HG03175 (cell line): ENCODE measurements around the gene FCGR1A.
"Not testable (repeated sequence)": the region's sequence is repeated elsewhere in the genome, so short reads cannot be mapped to it uniquely, and the experiment has no call there.

Experiments
- ATAC-seq: cut with Tn5 transposase; IDR thresholded peaks from one replicate; pipeline ENCODE4 v1.9.1; 2021; ENCODE audit warnings: mild to moderate bottlenecking, moderate library complexity; ENCODE audit not compliant: unreplicated experiment

FCGR1A gene

GRCh38 chr1:149775510-149776147, 6.9 kb upstream of the FCGR1A start:
- ATAC-seq: not testable (repeated sequence)

- not testable (repeated sequence) for ATAC-seq
Measured at GRCh38 chr1:149777084-149777483, 5.4 kb upstream of the FCGR1A start.

- ATAC-seq: not testable (repeated sequence)
Measured at GRCh38 chr1:149778313-149778712, 4.2 kb upstream of the FCGR1A start.

GRCh38 chr1:149781413-149781984, 995 bp upstream of the FCGR1A start:
- not testable (repeated sequence) for ATAC-seq

- ATAC-seq: not testable (repeated sequence)
Measured at GRCh38 chr1:149783289-149783688, 795 bp downstream of the FCGR1A start.

- ATAC-seq: not testable (repeated sequence)
Measured at GRCh38 chr1:149783868-149784267, 1.4 kb downstream of the FCGR1A start.

- ATAC-seq: not testable (repeated sequence)
Measured at GRCh38 chr1:149787688-149788451, 5.4 kb downstream of the FCGR1A start.

- peak; percentile 68 for ATAC-seq
Measured at GRCh38 chr1:149792502-149792901, 10.0 kb downstream of the FCGR1A start.

- ATAC-seq: peak; percentile 90
Measured at GRCh38 chr1:149792912-149793515, 10.5 kb downstream of the FCGR1A start.

- ATAC-seq: not testable (repeated sequence)
Measured at GRCh38 chr1:149793885-149794284, 11.4 kb downstream of the FCGR1A start.

- not testable (repeated sequence) for ATAC-seq
Measured at GRCh38 chr1:149801628-149802027, 19.1 kb downstream of the FCGR1A start.

- not testable (repeated sequence) for ATAC-seq
Measured at GRCh38 chr1:149804417-149805080, 22.1 kb downstream of the FCGR1A start.

- ATAC-seq: not testable (repeated sequence)
Measured at GRCh38 chr1:149810697-149811405, 28.4 kb downstream of the FCGR1A start.

- ATAC-seq: peak; percentile 23
Measured at GRCh38 chr1:149811514-149811889, 29.0 kb downstream of the FCGR1A start.

- peak; percentile 86 for ATAC-seq
Measured at GRCh38 chr1:149811890-149812829, 29.7 kb downstream of the FCGR1A start.

- peak; percentile 39 for ATAC-seq
Measured at GRCh38 chr1:149812893-149813801, 30.7 kb downstream of the FCGR1A start.

- ATAC-seq: not testable (repeated sequence)
Measured at GRCh38 chr1:149820387-149820786, 37.9 kb downstream of the FCGR1A start.

- ATAC-seq: not testable (repeated sequence)
Measured at GRCh38 chr1:149826555-149826954, 44.1 kb downstream of the FCGR1A start.
